Neutrophil (primary cell): ENCODE data around the gene ASPG.
"Not testable (repeated sequence)": the region's sequence is repeated elsewhere in the genome, so short reads cannot be mapped to it uniquely, and the experiment has no call there.

Experiments used
- H3K27ac ChIP-seq: fragments of 200-600 bp; sonication (generic); 2 replicates; pipeline ENCODE4 v1.5.1; 2016; ENCODE audit warnings: mild to moderate bottlenecking, moderate library complexity
- H3K27me3 ChIP-seq: fragments of 200-600 bp; sonication (generic); 2 replicates; pipeline ENCODE4 v1.6.0; 2016; ENCODE audit warnings: mild to moderate bottlenecking
- H3K36me3 ChIP-seq: fragments of 200-600 bp; sonication (generic); 2 replicates; pipeline ENCODE4 v1.5.1; 2017
- H3K4me1 ChIP-seq, 2 experiments: fragments of 200-600 bp in 1 of 2; sonication (generic) in 1 of 2; 1 replicate in 1 of 2; 2 replicates in 1 of 2; pipeline versions ENCODE4 v1.5.1 to v1.6.1; 2013 to 2016; ENCODE audit warnings: low read depth in 1 of 2, low read length in 1 of 2, mild to moderate bottlenecking in 1 of 2, moderate library complexity in 1 of 2; ENCODE audit not compliant: control insufficient read depth in 1 of 2, insufficient read depth in 1 of 2
- H3K4me3 ChIP-seq, 2 experiments: fragments of 200-600 bp in 1 of 2; sonication (generic) in 1 of 2; 1 replicate in 1 of 2; 2 replicates in 1 of 2; pipeline ENCODE4 v1.5.1; 2013 to 2016; ENCODE audit warnings: low read depth in 1 of 2, low read length in 1 of 2, mild to moderate bottlenecking in 1 of 2, moderate library complexity in 1 of 2
- H3K9me3 ChIP-seq: fragments of 200-600 bp; sonication (generic); 2 replicates; pipeline ENCODE4 v1.5.1; 2016
- CTCF ChIP-seq: fragments of 200-600 bp; sonication (generic); IDR thresholded peaks from 2 replicates; pipeline ENCODE4 v1.5.1; 2016; ENCODE audit warnings: antibody characterized with exemption

ASPG gene

GRCh38 chr14:104152686-104153393, 67.3 kb downstream of the ASPG start:
- H3K4me3 ChIP-seq, result no peak overlapping the region
- H3K36me3 ChIP-seq, result no peaks in the 10 kb centered on the region
- no peak overlapping the region for H3K27ac ChIP-seq
- no peaks in the 10 kb centered on the region for H3K27me3 ChIP-seq
- no peaks in the 10 kb centered on the region for H3K4me1 ChIP-seq
- no peaks in the 10 kb centered on the region for H3K9me3 ChIP-seq
- no peak for TF ChIP-seq CTCF

- H3K9me3 ChIP-seq, H3K4me1 ChIP-seq, H3K27me3 ChIP-seq, H3K36me3 ChIP-seq, H3K27ac ChIP-seq, H3K4me3 ChIP-seq: not testable (repeated sequence)
These were observed 67.9 kb downstream of the ASPG start for GRCh38 chr14:104153394-104153755.

- H3K27me3 ChIP-seq, result no peaks in the 10 kb centered on the region
- no peaks in the 10 kb centered on the region for H3K4me1 ChIP-seq
- no peak for TF ChIP-seq CTCF
- H3K9me3 ChIP-seq, result no peaks in the 10 kb centered on the region
- H3K4me3 ChIP-seq, result no peak overlapping the region
- no peaks in the 10 kb centered on the region for H3K36me3 ChIP-seq
- no peak overlapping the region for H3K27ac ChIP-seq
These were observed 68.7 kb downstream of the ASPG start for GRCh38 chr14:104154246-104154645.

GRCh38 chr14:104155513-104155912, 70.0 kb downstream of the ASPG start:
- Histone ChIP-seq H3K36me3 (no peaks in the 10 kb centered on the region), H3K27ac (no peak overlapping the region), H3K4me1 (no peaks in the 10 kb centered on the region), H3K9me3 (no peaks in the 10 kb centered on the region), H3K4me3 (no peak overlapping the region), H3K27me3 (no peaks in the 10 kb centered on the region)
- TF ChIP-seq CTCF, result no peak

- Histone ChIP-seq H3K4me1 (no peaks in the 10 kb centered on the region), H3K4me3 (no peak overlapping the region), H3K9me3 (no peaks in the 10 kb centered on the region), H3K27ac (no peak overlapping the region), H3K27me3 (no peaks in the 10 kb centered on the region), H3K36me3 (no peaks in the 10 kb centered on the region)
- no peak for TF ChIP-seq CTCF
These were observed 70.6 kb downstream of the ASPG start for GRCh38 chr14:104156142-104156541.

GRCh38 chr14:104157016-104157928, 71.8 kb downstream of the ASPG start:
- Histone ChIP-seq H3K36me3 (no peaks in the 10 kb centered on the region), H3K9me3 (no peaks in the 10 kb centered on the region), H3K27ac (no peak overlapping the region), H3K4me1 (no peaks in the 10 kb centered on the region), H3K4me3 (no peak overlapping the region), H3K27me3 (no peaks in the 10 kb centered on the region)
- TF ChIP-seq CTCF, result no peak
